ENCODE data around the gene PGLYRP4.
"Not testable (repeated sequence)": the region's sequence is repeated elsewhere in the genome, so short reads cannot be mapped to it uniquely, and the experiment has no call there.

GRCh38 chr1:153316013-153316412 is 32.6 kb downstream of the PGLYRP4 start:
- TF ChIP-seq FOXA1 (IDR thresholded peaks at IDR 0.05); ELF4 (IDR thresholded peaks at IDR 0.05); FOXM1 (IDR thresholded peaks at IDR 0.05; ENCODE audit: borderline replicate concordance); SUZ12 (IDR thresholded peaks at IDR 0.05): not testable (repeated sequence)
